ENCODE data around the gene STK39. TPM values are rescaled to one million over a fixed set of nuclear protein-coding genes. Genes with fewer than 3 reads are reported as not detected.

STK39 gene
- total and polyA plus RNA-seq, 2 of the 4 experiments (the other 2 are of a cell fraction): 11.8 to 16.4 TPM

GRCh38 chr2:167935803-167936110 is 311.6 kb downstream of the STK39 start:
- Histone ChIP-seq H3K4me3 (ENCODE audit: insufficient read depth, low read depth, low read length) (no peak overlapping the region), H3K9ac (ENCODE audit: low read depth, low read length) (no peak overlapping the region), H3K4me1 (ENCODE audit: control insufficient read depth, insufficient read depth, low read length) (no peaks in the 10 kb centered on the region), H3K79me1 (ENCODE audit: low read depth in 1 of 2, low read length in 2 of 2) (no peaks in the 10 kb centered on the region), H2BK120ac (ENCODE audit: low read depth, low read length) (no peak overlapping the region), H4K5ac (ENCODE audit: low read depth, low read length) (no peak overlapping the region), H2BK15ac (ENCODE audit: low read depth, low read length) (no peak overlapping the region), H4K20me1 (ENCODE audit: insufficient read depth, low read length) (no peaks in the 10 kb centered on the region), H3K56ac (ENCODE audit: extremely low read depth, insufficient read depth, low read length) (no peak overlapping the region), H3K18ac (ENCODE audit: low read depth, low read length) (no peak overlapping the region), H3K36me3 (ENCODE audit: control insufficient read depth, insufficient read depth, low read length) (no peaks in the 10 kb centered on the region), H3K4ac (ENCODE audit: low read depth, low read length) (no peak overlapping the region), H2AK5ac (ENCODE audit: low read depth, low read length) (no peak overlapping the region), H3K9me1 (ENCODE audit: insufficient read depth, low read length) (no peaks in the 10 kb centered on the region), H2BK20ac (ENCODE audit: low read depth, low read length) (no peak overlapping the region), H3K27ac (ENCODE audit: insufficient read depth, low read length) (no peak overlapping the region), H2BK5ac (ENCODE audit: low read depth, low read length, poor library complexity, severe bottlenecking) (no peak overlapping the region), H2AFZ (replicated peaks; ENCODE audit: low read length, poor library complexity) (no peak overlapping the region), H3K9me3 (ENCODE audit: control insufficient read depth, insufficient read depth, low read length) (no peaks in the 10 kb centered on the region), H4K91ac (ENCODE audit: insufficient read depth, low read depth, low read length) (no peak overlapping the region), H3K14ac (replicated peaks; ENCODE audit: low read depth, low read length) (no peak overlapping the region), H3K27me3 (ENCODE audit: control insufficient read depth, insufficient read depth, low read length) (peaks cover 2% of the 10 kb centered on the region; the same call in 1 of the 2 replicates), H3K23ac (ENCODE audit: low read depth, low read length) (no peak overlapping the region), H3K4me2 (ENCODE audit: low read depth, low read length) (no peak overlapping the region), H4K8ac (ENCODE audit: low read depth in 2 of 2, low read length in 2 of 2) (no peak overlapping the region), H2AK9ac (replicated peaks; ENCODE audit: low read depth, low read length, poor library complexity) (no peak overlapping the region)
- CTCF ChIA-PET: no interaction called here
- ATAC-seq (ENCODE audit: low read depth) (no peak), DNase-seq (no peak)
- BruUV-seq (replicated peaks): no TSS peak
- WGBS, 2 experiments (ENCODE audit: extremely low coverage in 2 of 2, insufficient read length in 1 of 2): 83% methylated on average over 1 of the region's 4 CpGs; no CpG with 5 or more reads in 1 of the 2 experiments
- dilution Hi-C loops (cut with HindIII; ENCODE audit: low sequenced_read_pairs, unreplicated experiment) (no loop called here), in situ Hi-C loops (cut with MboI; ENCODE audit: low sequenced_read_pairs) (no loop called here), intact Hi-C loops (cut with micrococcal nuclease) (no loop called here)
- POLR2A ChIA-PET (ENCODE audit: unreplicated experiment): no interaction called here
- TF ChIP-seq CHD1 (IDR thresholded peaks at IDR 0.05; ENCODE audit: low read depth, low read length) (no peak), CTCF (conservative IDR thresholded peaks at IDR 0.05; ENCODE audit: low read depth, low read length) (no peak), POLR2A (IDR thresholded peaks at IDR 0.05; ENCODE audit: low read depth, low read length) (no peak), MAZ (IDR thresholded peaks at IDR 0.05; ENCODE audit: borderline replicate concordance, low read depth, low read length) (no peak), RFX5 (IDR thresholded peaks at IDR 0.05; ENCODE audit: low read depth, low read length) (no peak), USF2 (IDR thresholded peaks at IDR 0.05; ENCODE audit: low read depth, low read length) (no peak), NFE2L2 (IDR thresholded peaks at IDR 0.05; ENCODE audit: low read depth, low read length) (no peak), RCOR1 (IDR thresholded peaks at IDR 0.05; ENCODE audit: insufficient replicate concordance, low read length) (no peak), BHLHE40 (IDR thresholded peaks at IDR 0.05; ENCODE audit: low read depth, low read length) (no peak), MXI1 (IDR thresholded peaks at IDR 0.05; ENCODE audit: borderline replicate concordance, low read depth, low read length) (no peak), RAD21 (IDR thresholded peaks at IDR 0.05; ENCODE audit: low read length) (no peak), FOS (IDR thresholded peaks at IDR 0.05; ENCODE audit: low read depth, low read length) (no peak), SMC3 (IDR thresholded peaks at IDR 0.05; ENCODE audit: low read depth, low read length) (no peak), MAFK (IDR thresholded peaks at IDR 0.05; ENCODE audit: low read depth, low read length) (no peak)
- TF ChIP-seq, protein P1, sequence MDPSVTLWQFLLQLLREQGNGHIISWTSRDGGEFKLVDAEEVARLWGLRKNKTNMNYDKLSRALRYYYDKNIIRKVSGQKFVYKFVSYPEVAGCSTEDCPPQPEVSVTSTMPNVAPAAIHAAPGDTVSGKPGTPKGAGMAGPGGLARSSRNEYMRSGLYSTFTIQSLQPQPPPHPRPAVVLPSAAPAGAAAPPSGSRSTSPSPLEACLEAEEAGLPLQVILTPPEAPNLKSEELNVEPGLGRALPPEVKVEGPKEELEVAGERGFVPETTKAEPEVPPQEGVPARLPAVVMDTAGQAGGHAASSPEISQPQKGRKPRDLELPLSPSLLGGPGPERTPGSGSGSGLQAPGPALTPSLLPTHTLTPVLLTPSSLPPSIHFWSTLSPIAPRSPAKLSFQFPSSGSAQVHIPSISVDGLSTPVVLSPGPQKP (IDR thresholded peaks at IDR 0.05; ENCODE audit: borderline replicate concordance, low read depth, low read length): no peak
